ENCODE results near the gene WDR37.
A peak's percentile ranks its signal among the peaks of the same experiment; 100 is the strongest.
"Not testable (repeated sequence)": the region's sequence is repeated elsewhere in the genome, so short reads cannot be mapped to it uniquely, and the experiment has no call there.

The WDR37 gene

GRCh38 chr10:1009071-1009494 lies 47.1 kb upstream of the WDR37 start:
- Histone ChIP-seq H3K36me3 (ENCODE audit: insufficient read depth, low read length) (peaks cover 97% of the 10 kb centered on the region), H3K79me2 (ENCODE audit: insufficient read depth, low read length) (peaks cover 27% of the 10 kb centered on the region; the same call in 1 of the 2 replicates), H3K4me1 (ENCODE audit: insufficient read depth, low read length) (no peaks in the 10 kb centered on the region)

GRCh38 chr10:1009947-1010346 lies 46.2 kb upstream of the WDR37 start:
- not testable (repeated sequence) for H3K27me3 ChIP-seq (ENCODE audit: insufficient read depth, low read length, poor library complexity); H3K27ac ChIP-seq (ENCODE audit: low read length); DNase-seq; H3K4me3 ChIP-seq (ENCODE audit: low read depth in 1 of 2, low read length in 2 of 2); H3K9ac ChIP-seq (ENCODE audit: low read depth, low read length); ATAC-seq (ENCODE audit: insufficient read depth, low read depth); H2AFZ ChIP-seq (ENCODE audit: low read depth, low read length); H3K4me2 ChIP-seq (ENCODE audit: insufficient read depth, low read length); H3K9me3 ChIP-seq (ENCODE audit: insufficient read depth, low read length, severe bottlenecking); H3K4me1 ChIP-seq (ENCODE audit: insufficient read depth, low read length)
- Histone ChIP-seq H4K20me1 (ENCODE audit: insufficient read depth, low read length) (peaks cover 23% of the 10 kb centered on the region; the same call in 1 of the 2 replicates), H3K79me2 (ENCODE audit: insufficient read depth, low read length) (peaks cover 19% of the 10 kb centered on the region; the same call in 1 of the 2 replicates), H3K36me3 (ENCODE audit: insufficient read depth, low read length) (peaks cover 96% of the 10 kb centered on the region)

More at GRCh38 chr10:1009071-1009494, 47.1 kb upstream of the WDR37 start:
- no peak overlapping the region for H2AFZ ChIP-seq (ENCODE audit: low read depth, low read length)
- no peaks in the 10 kb centered on the region for H3K9me3 ChIP-seq (ENCODE audit: insufficient read depth, low read length, severe bottlenecking)
- TF ChIP-seq EZH2 (IDR thresholded peaks at IDR 0.05; ENCODE audit: borderline replicate concordance, low read depth, low read length, severe bottlenecking) (no peak), CTCF (IDR thresholded peaks at IDR 0.05; ENCODE audit: borderline replicate concordance, extremely low read depth, low read length, poor library complexity, severe bottlenecking) (no peak)
- H4K20me1 ChIP-seq (ENCODE audit: insufficient read depth, low read length), result peaks cover 32% of the 10 kb centered on the region
- no peak overlapping the region for H3K27ac ChIP-seq (ENCODE audit: low read length)
- ATAC-seq (ENCODE audit: insufficient read depth, low read depth), result no peak; the same call in 2 of the 3 replicates
- H3K9ac ChIP-seq (ENCODE audit: low read depth, low read length), result no peak overlapping the region
- no peak overlapping the region for H3K4me3 ChIP-seq (ENCODE audit: low read depth in 1 of 2, low read length in 2 of 2)
- H3K27me3 ChIP-seq (ENCODE audit: insufficient read depth, low read length, poor library complexity), result no peaks in the 10 kb centered on the region
- no peak overlapping the region for H3K4me2 ChIP-seq (ENCODE audit: insufficient read depth, low read length)
- no peak for DNase-seq

GRCh38 chr10:1010703-1011102 lies 45.5 kb upstream of the WDR37 start:
- H3K79me2 ChIP-seq (ENCODE audit: insufficient read depth, low read length), result peaks cover 16% of the 10 kb centered on the region; the same call in 1 of the 2 replicates
- peaks cover 96% of the 10 kb centered on the region for H3K36me3 ChIP-seq (ENCODE audit: insufficient read depth, low read length)
- no peak for TF ChIP-seq EZH2 (IDR thresholded peaks at IDR 0.05; ENCODE audit: borderline replicate concordance, low read depth, low read length, severe bottlenecking)
- no peak for TF ChIP-seq CTCF (IDR thresholded peaks at IDR 0.05; ENCODE audit: borderline replicate concordance, extremely low read depth, low read length, poor library complexity, severe bottlenecking)
- no peak overlapping the region for H3K27ac ChIP-seq (ENCODE audit: low read length)
- no peak overlapping the region for H3K9ac ChIP-seq (ENCODE audit: low read depth, low read length)
- no peaks in the 10 kb centered on the region for H3K9me3 ChIP-seq (ENCODE audit: insufficient read depth, low read length, severe bottlenecking)
- H3K4me1 ChIP-seq (ENCODE audit: insufficient read depth, low read length), result no peaks in the 10 kb centered on the region
- H4K20me1 ChIP-seq (ENCODE audit: insufficient read depth, low read length), result peaks cover 21% of the 10 kb centered on the region; the same call in 1 of the 2 replicates
- DNase-seq (no peak), ATAC-seq (ENCODE audit: insufficient read depth, low read depth) (0 out of 3 replicates have a peak, but pooled peaks have one; percentile 39)
- no peaks in the 10 kb centered on the region for H3K27me3 ChIP-seq (ENCODE audit: insufficient read depth, low read length, poor library complexity)
- H2AFZ ChIP-seq (ENCODE audit: low read depth, low read length), result no peak overlapping the region
- H3K4me3 ChIP-seq (ENCODE audit: low read depth in 1 of 2, low read length in 2 of 2), result no peak overlapping the region
- H3K4me2 ChIP-seq (ENCODE audit: insufficient read depth, low read length), result no peak overlapping the region

GRCh38 chr10:1011696-1012095 lies 44.5 kb upstream of the WDR37 start:
- Histone ChIP-seq H3K9ac (ENCODE audit: low read depth, low read length) (no peak overlapping the region), H3K4me2 (ENCODE audit: insufficient read depth, low read length) (no peak overlapping the region), H3K9me3 (ENCODE audit: insufficient read depth, low read length, severe bottlenecking) (no peaks in the 10 kb centered on the region), H3K27ac (ENCODE audit: low read length) (no peak overlapping the region), H2AFZ (ENCODE audit: low read depth, low read length) (no peak overlapping the region), H3K36me3 (ENCODE audit: insufficient read depth, low read length) (peaks cover 96% of the 10 kb centered on the region), H3K4me1 (ENCODE audit: insufficient read depth, low read length) (no peaks in the 10 kb centered on the region), H3K79me2 (ENCODE audit: insufficient read depth, low read length) (peaks cover 8% of the 10 kb centered on the region; the same call in 1 of the 2 replicates), H3K4me3 (ENCODE audit: low read depth in 1 of 2, low read length in 2 of 2) (no peak overlapping the region), H3K27me3 (ENCODE audit: insufficient read depth, low read length, poor library complexity) (no peaks in the 10 kb centered on the region), H4K20me1 (ENCODE audit: insufficient read depth, low read length) (peaks cover 18% of the 10 kb centered on the region; the same call in 1 of the 2 replicates)
- ATAC-seq (ENCODE audit: insufficient read depth, low read depth) (no peak), DNase-seq (no peak)
- TF ChIP-seq EZH2 (IDR thresholded peaks at IDR 0.05; ENCODE audit: borderline replicate concordance, low read depth, low read length, severe bottlenecking), result no peak
